Fibroblast of villous mesenchyme (primary cell): ENCODE data around the gene COQ7. TPM values are rescaled to one million over a fixed set of nuclear protein-coding genes. Genes with fewer than 3 reads are reported as not detected.

ENCODE experiments used
- DNase-seq: peaks from one replicate; pipeline ENCODE4 v3.0.0-alpha.2; 2010; ENCODE audit warnings: low read depth
- H3K4me3 ChIP-seq: 2 replicates; pipeline ENCODE4 v1.5.1; 2011; ENCODE audit warnings: low read depth, mild to moderate bottlenecking, low read length
- total RNA-seq: library from RNA; depleted of rRNA; stranded (reverse); fragments of >200 nt; gene quantifications from 2 replicates; pipeline ENCODE4 v1.2.3, GENCODE V29; 2012
- TF ChIP-seq, protein P1 (sequence below): IDR thresholded peaks from 2 replicates; pipeline ENCODE4 v1.5.1; 2012; ENCODE audit warnings: low read depth, mild to moderate bottlenecking, low read length; ENCODE audit not compliant: insufficient read depth

COQ7 gene
- total RNA-seq, 1 donor, result 9.9 TPM

DNA sequence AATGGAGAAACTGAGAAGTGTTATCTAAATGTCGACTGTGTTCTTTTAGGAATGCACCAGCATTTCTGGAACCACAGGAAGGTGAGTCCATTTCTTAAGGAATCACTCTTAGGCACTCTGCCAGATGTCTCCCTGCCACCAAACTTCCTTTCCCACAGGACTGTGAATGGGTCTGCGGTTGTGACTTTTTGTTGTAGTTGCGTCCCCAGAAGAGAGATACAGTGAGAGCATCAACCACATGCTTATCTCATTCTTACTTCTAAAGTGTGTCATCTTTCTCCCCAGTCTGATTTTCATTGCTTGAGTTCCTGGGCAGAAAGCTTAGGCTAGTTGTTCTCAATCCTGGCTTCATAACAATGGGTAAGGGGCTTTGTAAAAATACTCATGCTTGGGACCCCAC, 59.8 kb downstream of the COQ7 start:
- H3K4me3 ChIP-seq, result no peak overlapping the region
- TF ChIP-seq, protein P1, sequence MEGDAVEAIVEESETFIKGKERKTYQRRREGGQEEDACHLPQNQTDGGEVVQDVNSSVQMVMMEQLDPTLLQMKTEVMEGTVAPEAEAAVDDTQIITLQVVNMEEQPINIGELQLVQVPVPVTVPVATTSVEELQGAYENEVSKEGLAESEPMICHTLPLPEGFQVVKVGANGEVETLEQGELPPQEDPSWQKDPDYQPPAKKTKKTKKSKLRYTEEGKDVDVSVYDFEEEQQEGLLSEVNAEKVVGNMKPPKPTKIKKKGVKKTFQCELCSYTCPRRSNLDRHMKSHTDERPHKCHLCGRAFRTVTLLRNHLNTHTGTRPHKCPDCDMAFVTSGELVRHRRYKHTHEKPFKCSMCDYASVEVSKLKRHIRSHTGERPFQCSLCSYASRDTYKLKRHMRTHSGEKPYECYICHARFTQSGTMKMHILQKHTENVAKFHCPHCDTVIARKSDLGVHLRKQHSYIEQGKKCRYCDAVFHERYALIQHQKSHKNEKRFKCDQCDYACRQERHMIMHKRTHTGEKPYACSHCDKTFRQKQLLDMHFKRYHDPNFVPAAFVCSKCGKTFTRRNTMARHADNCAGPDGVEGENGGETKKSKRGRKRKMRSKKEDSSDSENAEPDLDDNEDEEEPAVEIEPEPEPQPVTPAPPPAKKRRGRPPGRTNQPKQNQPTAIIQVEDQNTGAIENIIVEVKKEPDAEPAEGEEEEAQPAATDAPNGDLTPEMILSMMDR, result no peak
- no peak for DNase-seq

DNA sequence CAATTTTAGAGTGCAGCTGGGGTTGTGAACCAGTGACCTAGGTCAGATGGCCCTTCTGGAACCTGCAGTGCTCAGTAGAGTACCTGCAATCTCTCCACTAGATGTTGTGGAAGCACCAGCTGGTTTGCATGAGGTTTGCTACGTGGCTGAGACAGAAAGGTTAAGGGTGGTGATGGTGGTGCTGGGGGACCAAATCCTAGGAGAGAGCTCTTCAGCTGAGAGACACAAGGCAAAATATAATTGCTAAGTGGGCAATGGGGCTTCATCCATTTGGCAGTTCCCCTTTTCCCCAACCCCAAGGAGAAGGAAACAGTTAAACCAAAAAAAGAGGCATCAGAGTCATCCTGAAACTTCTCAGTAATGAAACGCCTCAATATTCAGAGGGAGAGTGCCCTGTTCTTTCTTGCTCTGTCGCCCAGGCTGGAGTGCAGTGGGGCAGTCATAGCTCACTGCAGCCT, 60.3 kb downstream of the COQ7 start:
- DNase-seq, result no peak
- TF ChIP-seq, protein P1, result no peak
- H3K4me3 ChIP-seq, result no peak overlapping the region

DNA sequence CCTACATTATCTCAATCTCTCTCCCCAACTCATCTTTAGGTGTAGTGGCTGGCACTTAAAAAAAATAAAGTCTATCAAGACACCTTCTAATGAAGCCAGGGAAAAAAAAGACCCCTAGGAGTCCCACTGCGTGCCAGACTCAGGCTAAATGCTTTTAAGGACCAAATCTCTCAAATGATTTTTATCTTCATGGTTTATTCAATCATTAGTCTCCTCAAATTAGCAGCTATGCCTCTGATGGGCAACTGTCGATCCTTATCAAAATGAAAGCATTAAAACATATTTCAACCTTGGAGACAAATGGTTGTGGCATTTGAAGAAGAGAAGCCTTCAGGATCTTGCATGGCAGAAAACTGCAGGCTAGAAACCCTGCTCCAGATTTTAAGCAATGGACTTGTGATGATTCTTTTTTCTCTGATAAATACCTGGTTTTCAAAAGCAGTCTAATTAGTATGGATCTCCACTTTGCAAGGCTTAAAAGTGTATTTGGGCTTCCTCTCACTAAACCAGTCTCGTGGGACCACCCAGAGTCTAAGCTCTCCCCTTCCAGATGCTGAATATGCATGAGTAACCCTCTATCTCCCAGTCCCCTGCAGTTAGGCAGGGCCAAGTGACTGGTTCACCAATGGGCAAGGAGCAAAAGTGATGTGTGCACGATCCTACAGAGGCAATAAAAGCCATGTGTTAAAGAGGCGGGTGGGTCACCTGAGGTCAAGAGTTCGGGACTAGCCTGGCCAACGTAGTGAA, 61.2 kb downstream of the COQ7 start:
- TF ChIP-seq, protein P1, result no peak

More for the DNA sequence above, 61.2 kb downstream of the COQ7 start:
- H3K4me3 ChIP-seq, result no peak overlapping the region
- no peak for DNase-seq

Other genes with a start within 250 kb of the COQ7 start
- gene SMG1, start 141.2 kb upstream of the COQ7 start, total RNA-seq, result 77.0 and 88.5 TPM in 2 replicates
- under 0.01 and 0.32 TPM in 2 replicates for gene TMC7, start 83.7 kb upstream of the COQ7 start, total RNA-seq
- 40.3 and 46.2 TPM in 2 replicates for gene ITPRIPL2, start 46.4 kb downstream of the COQ7 start, total RNA-seq
- under 0.01 TPM in 2 replicates for gene SYT17, start 100.6 kb downstream of the COQ7 start, total RNA-seq
- gene CLEC19A, start 218.1 kb downstream of the COQ7 start, total RNA-seq, result not detected in 2 replicates